Measurements from ENCODE around the gene WDR33.
A peak's percentile ranks its signal among the peaks of the same experiment; 100 is the strongest.

Gene WDR33

DNA sequence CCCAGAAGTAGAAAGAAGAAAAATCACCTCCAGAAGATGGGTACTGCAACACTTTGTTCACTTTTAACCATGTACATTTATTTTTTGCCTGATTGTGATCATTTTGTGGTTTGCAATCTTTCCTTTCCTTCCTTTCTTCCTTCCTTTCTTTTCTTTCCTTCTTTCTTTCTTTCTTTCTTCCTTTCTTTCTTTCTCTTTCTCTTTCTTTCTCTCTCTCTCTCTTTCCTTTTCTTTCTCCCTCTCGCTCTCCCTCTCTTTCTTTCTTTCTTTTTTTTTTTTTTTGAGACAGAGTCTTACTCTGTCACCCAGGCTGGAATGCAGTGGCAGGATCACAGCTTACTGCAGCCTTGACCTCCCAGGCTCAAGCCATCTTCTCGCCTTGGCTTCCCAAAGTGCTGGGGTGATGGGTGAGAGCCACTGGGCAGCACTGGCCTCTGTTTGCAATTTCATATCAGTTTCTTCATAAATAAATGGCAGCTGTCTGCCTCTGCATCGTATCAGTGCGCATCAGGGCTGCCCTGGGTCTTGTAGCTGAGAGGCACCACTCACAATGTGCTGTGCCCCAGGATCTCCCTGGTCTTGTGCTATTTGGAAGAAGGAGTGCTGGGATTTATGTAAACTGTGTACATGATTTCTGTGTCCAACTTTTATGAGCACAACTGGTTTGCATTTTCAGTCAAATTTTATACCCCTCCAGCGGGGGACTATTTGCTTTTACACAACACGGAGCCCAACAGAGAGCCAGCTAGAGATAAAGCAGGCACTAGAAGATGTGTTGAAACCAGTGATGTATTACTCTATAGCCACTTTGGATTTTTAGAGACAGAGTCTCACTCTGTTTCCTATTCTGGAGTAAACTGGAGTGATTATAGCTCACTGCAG lies 128.8 kb downstream of the WDR33 start:
- no peak for DNase-seq (ENCODE audit: extremely low spot score)
- CTCF ChIA-PET = interaction anchor here (0.8 to 1.5 kb wide), 3 partner anchors 10 to 76 kb away, joined by 3 to 7 read pairs (median 3); no protein-coding TSS in a partner anchor
- TF ChIP-seq, protein P1, sequence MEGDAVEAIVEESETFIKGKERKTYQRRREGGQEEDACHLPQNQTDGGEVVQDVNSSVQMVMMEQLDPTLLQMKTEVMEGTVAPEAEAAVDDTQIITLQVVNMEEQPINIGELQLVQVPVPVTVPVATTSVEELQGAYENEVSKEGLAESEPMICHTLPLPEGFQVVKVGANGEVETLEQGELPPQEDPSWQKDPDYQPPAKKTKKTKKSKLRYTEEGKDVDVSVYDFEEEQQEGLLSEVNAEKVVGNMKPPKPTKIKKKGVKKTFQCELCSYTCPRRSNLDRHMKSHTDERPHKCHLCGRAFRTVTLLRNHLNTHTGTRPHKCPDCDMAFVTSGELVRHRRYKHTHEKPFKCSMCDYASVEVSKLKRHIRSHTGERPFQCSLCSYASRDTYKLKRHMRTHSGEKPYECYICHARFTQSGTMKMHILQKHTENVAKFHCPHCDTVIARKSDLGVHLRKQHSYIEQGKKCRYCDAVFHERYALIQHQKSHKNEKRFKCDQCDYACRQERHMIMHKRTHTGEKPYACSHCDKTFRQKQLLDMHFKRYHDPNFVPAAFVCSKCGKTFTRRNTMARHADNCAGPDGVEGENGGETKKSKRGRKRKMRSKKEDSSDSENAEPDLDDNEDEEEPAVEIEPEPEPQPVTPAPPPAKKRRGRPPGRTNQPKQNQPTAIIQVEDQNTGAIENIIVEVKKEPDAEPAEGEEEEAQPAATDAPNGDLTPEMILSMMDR (IDR thresholded peaks at IDR 0.05; ENCODE audit: control extremely low read depth, extremely low read depth, low read depth, missing control alignments) = no peak
- POLR2A ChIA-PET = no interaction called here

DNA sequence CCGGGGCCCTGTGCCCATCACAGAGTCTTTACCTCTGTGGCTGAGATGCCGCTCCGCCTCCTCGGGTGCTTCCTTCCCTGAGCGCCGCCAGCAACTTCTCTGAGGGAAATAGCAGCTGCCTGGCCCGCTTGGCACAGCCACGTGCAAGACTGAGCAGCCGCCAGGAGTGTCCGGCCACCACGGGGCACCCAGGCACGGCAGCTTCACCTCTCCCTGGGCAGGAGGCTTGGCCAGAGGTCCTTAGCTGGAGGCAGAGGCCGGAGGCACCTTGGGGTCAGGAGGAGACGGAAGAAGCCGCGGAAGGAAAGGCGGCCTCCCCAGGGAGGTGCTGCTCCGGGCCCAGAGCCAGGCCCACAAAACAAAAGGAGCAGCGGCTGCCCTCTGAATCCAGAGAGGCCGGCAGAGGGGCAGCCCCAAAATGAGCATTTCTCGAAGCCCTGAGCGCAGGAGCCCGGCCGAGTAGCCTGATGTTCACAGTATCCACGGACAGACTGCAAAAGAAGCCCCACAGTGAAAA lies 129.6 kb downstream of the WDR33 start:
- CTCF ChIA-PET = interaction anchor here (1.0 kb wide), 1 partner anchor 14 kb away, joined by 3 read pairs; no protein-coding TSS in a partner anchor

DNA sequence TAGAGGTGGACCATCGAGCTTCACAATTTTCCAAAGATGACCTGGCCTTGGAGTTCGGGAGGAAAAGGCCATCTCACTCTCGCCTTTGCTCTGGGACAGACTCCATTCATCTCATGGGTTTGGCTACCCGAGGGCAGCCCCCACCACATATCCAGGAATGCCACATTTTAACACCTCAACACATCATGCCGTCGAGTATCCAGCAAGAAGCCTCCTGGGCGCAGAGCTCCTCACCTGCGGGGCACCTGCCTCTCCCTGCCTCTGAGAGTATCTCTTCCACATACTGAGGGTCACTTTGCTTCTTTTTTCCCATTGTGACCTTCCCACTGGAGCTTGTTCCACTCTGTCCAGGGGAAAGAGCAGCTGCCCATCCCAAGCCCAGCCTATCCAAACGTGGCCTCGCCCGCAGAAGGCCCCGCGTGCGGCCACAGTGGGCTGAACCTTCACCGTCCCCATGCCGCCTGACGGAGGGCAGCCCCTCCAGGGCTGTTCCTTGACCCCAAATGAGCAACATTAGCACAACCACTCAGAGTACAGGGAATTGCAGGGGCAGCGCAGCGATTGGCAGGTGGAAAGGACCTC lies 130.2 kb downstream of the WDR33 start:
- CTCF ChIA-PET = interaction anchor here (1.2 to 1.4 kb wide), 2 partner anchors 13 to 31 kb away, joined by 3 to 5 read pairs; no protein-coding TSS in a partner anchor
- TF ChIP-seq, protein P1 (IDR thresholded peaks at IDR 0.05; ENCODE audit: control extremely low read depth, extremely low read depth, low read depth, missing control alignments) = no peak
- DNase-seq (ENCODE audit: extremely low spot score) = no peak
- POLR2A ChIA-PET = no interaction called here

More for the DNA sequence above, 129.6 kb downstream of the WDR33 start:
- TF ChIP-seq, protein P1 (IDR thresholded peaks at IDR 0.05; ENCODE audit: control extremely low read depth, extremely low read depth, low read depth, missing control alignments) = no peak
- DNase-seq (ENCODE audit: extremely low spot score) = peak; percentile 16
- POLR2A ChIA-PET = no interaction called here

DNA sequence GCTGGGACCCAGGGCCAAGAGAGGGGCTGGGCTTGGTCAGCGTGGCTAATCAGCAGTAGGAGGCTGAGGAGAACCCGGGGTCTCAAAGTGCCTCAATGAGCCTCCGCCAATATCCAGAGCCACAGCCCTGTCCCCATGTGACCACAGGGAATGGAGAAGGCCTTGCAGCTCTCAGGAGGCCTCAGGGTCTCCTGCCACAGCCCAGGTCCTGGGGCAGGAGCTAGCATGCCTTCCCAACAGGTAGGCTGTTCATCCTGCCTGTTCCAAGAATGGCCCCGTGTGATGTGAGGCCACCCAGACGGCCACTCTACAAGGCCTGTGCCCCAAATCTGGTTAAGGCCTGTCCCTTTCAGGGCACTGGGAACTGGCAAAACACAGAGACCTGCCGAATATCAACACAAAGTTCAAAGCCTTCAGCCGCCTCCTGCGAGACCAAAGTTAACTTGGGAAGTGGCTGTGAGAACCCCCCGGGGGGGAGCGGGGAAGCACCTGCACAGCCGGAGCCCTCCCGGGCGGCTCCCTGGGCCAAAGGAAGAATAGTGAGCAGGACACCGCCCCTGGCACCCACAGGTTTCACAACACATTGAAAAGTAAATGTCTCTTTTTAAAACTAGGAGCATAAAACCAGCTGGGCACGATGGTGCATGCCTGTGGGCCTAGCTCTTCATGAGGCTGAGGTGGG lies 131.2 kb downstream of the WDR33 start:
- TF ChIP-seq, protein P1 (IDR thresholded peaks at IDR 0.05; ENCODE audit: control extremely low read depth, extremely low read depth, low read depth, missing control alignments) = no peak
- CTCF ChIA-PET = interaction anchor here (1.2 to 1.4 kb wide), 2 partner anchors 14 to 30 kb away, joined by 3 to 5 read pairs; no protein-coding TSS in a partner anchor
- POLR2A ChIA-PET = no interaction called here
- peak; percentile 20 for DNase-seq (ENCODE audit: extremely low spot score)

DNA sequence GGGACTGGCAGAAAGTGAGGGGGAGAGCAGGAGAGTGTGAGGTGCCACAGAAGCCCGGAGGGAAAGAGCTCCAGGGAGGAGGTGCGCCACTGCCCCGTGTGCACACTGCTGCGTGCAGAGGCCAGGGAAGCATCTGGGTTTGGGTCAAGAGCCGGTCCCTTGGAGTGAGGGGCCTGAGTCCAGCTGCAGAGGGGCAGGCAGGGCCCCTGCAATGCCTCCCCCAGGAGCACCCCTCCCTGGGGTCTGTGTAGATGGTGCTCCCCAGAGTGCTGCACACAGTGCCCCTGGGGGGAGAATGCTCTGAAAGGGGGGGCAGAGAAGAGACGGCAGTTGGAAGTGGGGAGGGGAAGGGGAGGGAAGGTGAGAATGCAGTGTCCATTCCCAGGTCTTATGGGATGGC lies 132.0 kb downstream of the WDR33 start:
- ChIA-PET CTCF (no interaction called here), POLR2A (no interaction called here)
- no peak for DNase-seq (ENCODE audit: extremely low spot score)
- TF ChIP-seq, protein P1 (IDR thresholded peaks at IDR 0.05; ENCODE audit: control extremely low read depth, extremely low read depth, low read depth, missing control alignments) = no peak

DNA sequence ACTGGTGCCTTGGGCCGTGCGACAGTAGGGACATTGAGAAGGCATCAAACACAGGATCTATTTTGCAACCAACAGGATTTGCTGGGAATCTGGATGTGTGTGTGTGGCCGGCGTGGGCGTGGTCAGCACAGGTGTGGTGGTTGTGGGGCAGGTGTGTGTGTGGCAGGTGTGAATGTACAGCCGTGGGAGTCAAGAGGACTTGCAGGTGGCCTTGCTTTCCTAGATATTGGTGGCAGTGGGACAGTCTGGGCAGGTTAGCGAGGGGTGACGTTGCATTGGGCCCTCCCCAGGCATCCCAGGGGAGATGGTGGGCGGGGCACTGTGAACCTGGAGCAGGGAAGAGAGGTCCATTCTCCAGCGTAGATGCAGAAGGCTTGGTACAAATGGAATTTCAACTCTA lies 132.4 kb downstream of the WDR33 start:
- CTCF ChIA-PET = no interaction called here
- DNase-seq (ENCODE audit: extremely low spot score) = no peak
- POLR2A ChIA-PET = no interaction called here

More for the DNA sequence above, 132.4 kb downstream of the WDR33 start:
- TF ChIP-seq, protein P1 (IDR thresholded peaks at IDR 0.05; ENCODE audit: control extremely low read depth, extremely low read depth, low read depth, missing control alignments) = no peak
